Measurements from ENCODE around the gene STAT3.
"Not testable (repeated sequence)": the region's sequence is repeated elsewhere in the genome, so short reads cannot be mapped to it uniquely, and the experiment has no call there.

The STAT3 gene

DNA sequence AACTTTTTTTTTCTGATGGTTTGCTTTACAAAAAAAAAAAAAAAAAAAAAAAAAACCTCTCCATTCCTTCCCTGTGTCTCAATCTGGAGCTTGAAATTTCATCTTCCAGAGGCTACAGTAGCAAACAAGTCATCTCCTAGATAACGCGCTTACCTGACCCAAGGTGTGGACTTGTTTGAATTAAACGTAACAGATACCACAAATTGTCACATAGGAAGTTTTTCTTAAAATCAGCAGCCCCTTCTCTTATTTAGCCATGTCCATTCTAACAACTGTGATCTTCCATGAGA lies 114.0 kb downstream of the STAT3 start:
- DNase-seq: no peak

DNA sequence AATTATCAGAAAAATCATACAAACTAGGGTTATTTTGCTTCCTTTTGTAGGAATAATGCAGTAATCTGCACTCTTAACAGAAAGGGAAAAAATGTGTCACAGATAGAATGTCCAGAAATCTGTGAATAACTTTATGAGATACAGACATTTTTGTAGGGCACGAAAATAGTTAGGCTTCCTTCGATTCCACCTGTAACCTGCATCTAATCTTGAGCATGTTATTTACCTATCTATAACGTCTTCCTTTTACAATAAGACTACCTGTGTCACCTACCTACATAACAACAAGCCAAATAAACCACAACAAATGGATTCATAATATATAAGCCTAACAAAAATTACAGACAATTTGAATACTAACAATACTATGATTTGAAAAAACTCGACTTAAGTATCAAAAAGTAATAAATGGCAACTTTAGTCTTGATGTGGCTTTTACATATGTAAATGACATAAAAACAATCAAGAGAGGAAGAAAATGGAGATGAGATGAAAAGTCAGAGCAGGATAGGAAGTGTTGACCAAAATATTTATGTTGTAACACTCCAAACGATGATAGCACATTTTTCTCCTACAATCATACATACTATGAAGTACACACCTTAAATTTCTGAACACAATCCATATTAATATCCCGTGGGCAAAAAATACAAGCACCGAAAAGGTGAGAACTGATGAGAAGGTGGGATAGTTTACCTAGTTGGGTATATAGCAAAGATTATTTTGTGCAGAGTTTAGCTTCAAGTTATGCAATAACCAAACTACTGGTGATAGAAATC lies 114.6 kb downstream of the STAT3 start:
- no peak for DNase-seq

DNA sequence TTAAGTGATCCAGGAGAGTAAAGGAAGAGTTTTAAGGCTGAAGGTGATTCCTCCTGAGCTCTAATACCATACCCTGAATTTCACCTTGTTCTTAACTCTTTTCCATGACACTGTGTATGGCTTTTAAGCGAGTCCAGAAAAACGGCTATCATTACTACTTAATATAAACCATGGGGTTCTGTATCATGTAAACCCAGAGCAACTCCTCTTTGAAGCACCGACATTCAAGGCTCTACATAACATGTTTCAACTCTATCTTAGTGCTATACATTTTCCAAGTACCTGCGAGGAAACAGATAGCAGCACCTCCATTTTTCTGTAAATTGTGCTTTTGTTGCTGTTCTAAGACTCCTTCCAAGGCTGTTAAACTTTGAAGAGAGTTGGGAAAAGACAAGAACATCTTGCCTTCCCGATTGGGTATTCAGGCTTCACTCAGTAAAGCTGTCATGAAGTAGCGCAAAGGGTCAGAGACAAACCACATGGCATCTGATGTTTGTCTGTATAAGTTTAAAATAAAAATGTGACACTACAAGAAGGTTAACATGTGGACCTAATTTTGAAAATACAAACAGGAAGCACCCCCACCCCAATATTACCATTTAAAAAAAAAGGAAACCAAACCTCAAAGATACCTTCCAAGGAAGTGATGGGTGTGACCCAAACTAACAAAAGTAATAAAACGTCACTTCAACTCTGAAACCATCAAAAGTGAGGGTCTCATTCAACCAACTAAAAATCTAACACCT lies 115.9 kb downstream of the STAT3 start:
- no peak for DNase-seq

DNA sequence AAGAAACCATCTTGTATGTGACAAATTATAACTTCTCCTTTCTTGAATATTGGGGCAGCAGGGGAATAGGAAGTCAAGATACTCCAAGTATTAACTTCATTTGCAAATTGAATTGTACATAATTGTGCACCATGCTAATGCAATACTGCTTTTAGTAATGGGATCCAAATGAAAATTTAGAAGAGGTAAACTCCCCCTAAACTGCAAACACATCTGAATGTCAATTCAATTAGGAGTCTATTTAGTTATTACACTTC lies 116.5 kb downstream of the STAT3 start:
- no peak for DNase-seq

DNA sequence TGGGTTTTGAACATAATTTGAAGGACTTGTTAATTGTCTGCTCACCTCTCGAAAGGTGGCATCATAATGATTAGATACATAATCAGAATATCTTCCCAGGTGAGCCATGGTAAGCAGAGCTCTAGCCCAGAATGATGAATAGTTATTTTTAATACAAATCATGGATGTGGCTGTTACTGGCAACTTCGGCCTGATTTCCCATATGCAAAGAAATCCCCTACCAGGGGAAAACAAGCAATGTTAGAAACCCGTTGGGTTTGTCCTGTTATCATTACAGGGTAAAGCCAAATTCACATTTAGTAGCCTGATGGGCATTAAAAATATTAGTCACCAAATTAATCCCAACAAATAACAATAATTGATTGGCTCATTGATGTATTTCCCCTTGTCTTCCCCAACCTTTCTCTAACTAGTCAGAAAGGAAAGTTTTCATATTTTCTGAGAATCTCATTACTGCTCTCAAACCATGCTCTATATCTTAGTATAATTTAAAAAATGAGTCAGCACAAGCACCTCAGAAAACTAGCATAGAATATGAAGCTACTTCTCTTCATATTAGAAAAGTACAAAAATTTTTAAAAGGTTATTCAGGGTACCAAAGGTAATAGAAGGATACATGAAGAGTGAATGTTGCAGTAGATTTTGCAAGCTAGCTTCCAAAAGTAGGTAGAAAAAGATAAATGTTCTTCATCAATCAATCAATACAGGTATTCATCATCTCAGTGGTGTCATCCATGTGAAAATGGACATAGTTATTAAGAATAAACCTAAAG lies 117.0 kb downstream of the STAT3 start:
- DNase-seq: no peak

DNA sequence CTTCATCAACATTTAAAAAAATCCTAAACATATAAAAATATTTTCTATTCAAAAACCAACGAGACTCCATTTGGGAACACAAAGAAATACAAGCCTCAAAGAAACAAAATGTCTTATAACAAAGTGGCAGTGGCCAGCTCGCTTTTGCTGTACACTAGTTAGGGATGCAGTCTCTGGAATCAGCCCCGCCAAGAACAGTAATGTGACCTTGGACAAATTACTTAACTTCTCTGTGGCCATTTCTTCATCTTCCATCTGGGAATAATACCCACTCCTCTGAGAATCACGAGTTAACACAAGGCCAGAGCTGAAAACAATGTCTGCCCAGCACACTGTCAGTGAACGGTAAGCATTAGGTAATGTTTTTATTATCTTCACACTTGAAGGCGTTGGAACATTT lies 117.6 kb downstream of the STAT3 start:
- no peak for DNase-seq

DNA sequence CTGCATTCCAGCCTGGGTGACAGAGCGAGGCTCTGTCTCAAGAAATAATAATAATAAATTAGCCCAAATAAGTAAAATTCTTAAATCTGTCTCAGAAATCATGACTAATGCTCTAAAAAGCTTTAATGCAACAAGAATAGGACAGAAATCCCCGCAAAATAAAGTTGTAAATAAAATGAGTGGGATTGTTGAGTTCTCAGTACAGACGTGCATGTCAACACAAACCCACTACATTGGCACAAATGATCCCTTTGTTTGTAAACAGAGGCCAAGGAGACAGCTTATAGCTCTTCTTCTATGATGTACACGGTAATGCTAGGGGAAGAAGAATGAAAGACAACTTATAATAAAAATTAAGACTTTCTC lies 118.1 kb downstream of the STAT3 start:
- no peak for DNase-seq

DNA sequence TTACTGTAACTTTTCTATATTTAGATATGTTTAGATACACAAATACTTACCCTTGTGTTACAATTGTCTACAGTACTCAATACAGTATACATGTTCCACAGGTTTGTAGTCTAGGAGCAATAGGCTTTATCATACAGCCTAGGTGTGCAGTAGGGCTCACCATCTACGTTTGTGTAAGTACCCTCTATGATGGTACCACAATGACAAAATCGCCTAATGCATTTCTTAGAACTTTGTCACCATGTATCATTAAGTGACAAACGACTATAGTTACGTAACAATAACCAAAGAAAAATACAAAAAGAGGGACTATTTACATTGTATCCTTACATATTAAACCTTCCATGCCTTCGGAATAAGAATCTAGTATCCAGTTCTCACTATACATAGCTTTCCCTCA lies 120.0 kb downstream of the STAT3 start:
- no peak for DNase-seq

DNA sequence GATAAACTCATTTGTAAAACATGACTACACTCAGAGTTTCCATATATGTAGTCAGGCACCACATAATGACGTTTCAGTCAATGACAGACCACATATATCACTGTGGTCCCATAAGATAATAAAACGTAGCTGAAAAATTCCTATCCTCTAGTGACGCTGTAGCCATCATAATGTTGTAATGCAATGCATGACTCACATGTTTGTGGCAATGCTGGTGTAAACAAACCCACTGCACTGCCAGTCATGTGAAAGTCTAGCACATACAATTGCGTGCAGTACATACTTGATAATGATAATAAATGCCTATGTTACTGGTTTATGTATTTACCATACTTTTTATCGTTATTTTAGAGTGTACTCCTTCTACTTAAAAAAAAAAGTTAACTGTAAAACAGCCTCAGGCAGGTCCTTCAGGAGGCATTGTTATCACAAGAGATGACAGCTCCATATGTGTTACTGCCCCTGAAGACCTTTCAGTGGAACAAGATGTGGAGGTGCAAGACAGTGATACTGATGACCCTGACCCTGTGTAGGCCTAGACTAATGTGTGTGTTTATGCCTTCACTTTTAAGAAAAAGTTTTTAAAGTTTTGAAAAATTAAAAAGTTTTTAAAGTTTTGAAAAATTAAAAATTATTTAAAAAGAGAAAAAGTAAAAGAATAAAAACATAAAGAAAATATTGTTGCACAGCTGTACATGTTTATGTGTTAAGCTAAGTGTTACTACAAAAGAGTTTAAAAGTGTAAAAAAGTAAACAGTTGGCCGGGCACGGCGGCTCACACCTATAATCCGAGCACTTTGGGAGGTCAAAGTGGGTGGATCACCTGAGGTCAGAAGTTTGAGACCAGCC lies 121.1 kb downstream of the STAT3 start:
- no peak for DNase-seq

DNA sequence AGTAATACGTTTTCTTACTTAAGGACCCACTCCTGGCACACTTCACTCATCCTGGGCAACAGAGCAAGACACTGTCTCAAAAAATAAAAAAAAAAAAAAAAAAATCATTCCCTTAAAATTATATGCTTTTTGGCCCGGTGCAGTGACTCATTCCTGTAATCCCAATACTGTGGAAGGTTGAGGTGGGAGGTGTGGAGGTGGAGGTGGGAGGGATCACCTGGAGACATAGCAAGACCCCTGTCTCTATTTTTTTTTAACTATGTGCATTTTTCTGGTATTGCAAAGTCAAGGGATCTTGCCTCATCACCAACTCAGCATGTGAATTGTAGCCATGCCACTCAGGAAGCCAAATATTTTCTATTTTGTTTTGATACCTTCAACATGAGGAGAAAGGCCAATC lies 121.8 kb downstream of the STAT3 start:
- DNase-seq: no peak

DNA sequence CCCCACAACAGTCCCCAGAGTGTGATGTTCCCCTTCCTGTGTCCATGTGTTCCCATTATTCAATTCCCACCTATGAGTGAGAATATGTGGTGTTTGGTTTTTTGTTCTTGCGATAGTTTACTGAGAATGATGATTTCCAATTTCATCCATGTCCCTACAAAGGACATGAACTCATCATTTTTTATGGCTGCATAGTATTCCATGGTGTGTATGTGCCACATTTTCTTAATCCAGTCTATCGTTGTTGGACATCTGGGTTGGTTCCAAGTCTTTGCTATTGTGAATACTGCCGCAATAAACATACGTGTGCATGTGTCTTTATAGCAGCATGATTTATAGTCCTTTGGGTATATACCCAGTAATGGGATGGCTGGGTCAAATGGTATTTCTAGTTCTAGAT lies 123.9 kb downstream of the STAT3 start:
- DNase-seq: not testable (repeated sequence)
